Right lobe of liver (tissue), 4 donors: ENCODE data around the gene SGCG.

Experiments
- CTCF ChIP-seq, 4 donors: fragments of 200-600 bp in 3 of 4; fragments of 450-650 bp in 1 of 4; IDR thresholded peaks; one replicate each; pipeline versions ENCODE4 v1.5.1 to v1.8.0; 2016 to 2022; ENCODE audit warnings: antibody characterized with exemption in 4 of 4, mild to moderate bottlenecking in 2 of 4
- POLR2A ChIP-seq: fragments of 450-650 bp; IDR thresholded peaks from one replicate; pipeline ENCODE4 v1.6.1; 2017; ENCODE audit warnings: antibody characterized with exemption, mild to moderate bottlenecking
- donor health status: DM: no; HTN: no; CAD: no.
- donor health status: DM: no; HTN: no; CAD: no.
- donor health status: DM: no; HTN: yes; CAD: no.

GRCh38 chr13:23134542-23134941 is 46.2 kb upstream of the SGCG start:
- TF ChIP-seq CTCF (IDR thresholded peaks at IDR 0.05) (no peak), POLR2A (no peak)
